Heart left ventricle (tissue), 16 donors: ENCODE measurements around the gene AAMDC. TPM values are rescaled to one million over a fixed set of nuclear protein-coding genes. Genes with fewer than 3 reads are reported as not detected.

ENCODE experiments used
- ATAC-seq, 4 donors: fragments of 200-7000 bp; cut with Tn5 transposase; one replicate each; pipeline ENCODE4 v1.9.1; 2020 to 2022; ENCODE audit warnings: moderate library complexity in 4 of 4, mild to moderate bottlenecking in 3 of 4, moderate number of reproducible peaks in 1 of 4
- DNase-seq, 5 donors: peaks; one replicate each; pipeline ENCODE4 v3.0.0-alpha.2; 2020
- H3K27ac ChIP-seq, 12 donors: fragments of 200-600 bp; sonication (generic) in 4 of 12; one replicate each; pipeline versions ENCODE4 v1.5.0 to v1.8.0; 2016 to 2022; ENCODE audit warnings: mild to moderate bottlenecking in 2 of 12
- H3K27me3 ChIP-seq, 9 donors: fragments of 200-600 bp; sonication (generic) in 2 of 9; one replicate each; pipeline versions ENCODE4 v1.5.1 to v1.8.0; 2016 to 2022; ENCODE audit warnings: mild to moderate bottlenecking in 3 of 9
- H3K36me3 ChIP-seq, 9 donors: fragments of 200-600 bp; sonication (generic) in 2 of 9; one replicate each; pipeline versions ENCODE4 v1.5.0 to v1.8.0; 2018 to 2022; ENCODE audit warnings: mild to moderate bottlenecking in 2 of 9
- H3K4me1 ChIP-seq, 12 donors: fragments of 200-600 bp; sonication (generic) in 4 of 12; one replicate each; pipeline versions ENCODE4 v1.5.0 to v1.8.0; 2016 to 2022; ENCODE audit warnings: mild to moderate bottlenecking in 3 of 12
- H3K4me3 ChIP-seq, 12 donors: fragments of 200-600 bp; sonication (generic) in 4 of 12; one replicate each; pipeline versions ENCODE4 v1.5.0 to v1.8.0; 2017 to 2022; ENCODE audit warnings: mild to moderate bottlenecking in 9 of 12, moderate library complexity in 4 of 12
- H3K9me3 ChIP-seq, 12 donors: fragments of 200-600 bp; sonication (generic) in 4 of 12; one replicate each; pipeline versions ENCODE4 v1.5.0 to v1.8.0; 2016 to 2022; ENCODE audit warnings: mild to moderate bottlenecking in 1 of 12
- POLR2A ChIP-seq, 2 donors: fragments of 450-650 bp; IDR thresholded peaks; one replicate each; pipeline ENCODE4 v1.6.1; 2017; ENCODE audit warnings: antibody characterized with exemption in 2 of 2, mild to moderate bottlenecking in 2 of 2, moderate library complexity in 2 of 2
- WGBS, 4 donors: extraction: QIAGEN DNeasy Blood & Tissue Kit in 2 of 4; methylation state at CpG; one replicate each; pipeline versions ENCODE4 v1.1.5 to v1.1.7; 2013 to 2018; 5-methylcytosine and 5-hydroxymethylcytosine counted together
- intact Hi-C, 10 donors: fragments of 100-400 bp; cut with DNase I; formaldehyde crosslinking; loops; one replicate each; pipeline versions ENCODE4 v1.11.1 to v1.14.2; 2022
- polyA plus RNA-seq, 2 donors: library from polyadenylated mRNA; stranded (reverse); fragments of 200-250 nt; gene quantifications; one replicate each; pipeline ENCODE4 v1.2.3, GENCODE V29; 2013
- total RNA-seq, 9 donors: library from RNA; depleted of rRNA in 2 of 9; stranded (reverse); fragments of >200 nt in 2 of 9; fragmentation: NEBNext Ultra II Directional in 3 of 9; extraction: Animal tissue kit (Norgen Biotek cat#: 25700) in 3 of 9; gene quantifications; one replicate each; pipeline versions ENCODE4 v1.1.0 to v1.2.4, GENCODE V29; 2016 to 2023
- TF ChIP-seq, protein P1 (sequence below), 12 donors: fragments of 200-600 bp; sonication (generic) in 4 of 12; IDR thresholded peaks; one replicate each; pipeline versions ENCODE4 v1.5.0 to v1.8.0; 2018 to 2022; ENCODE audit warnings: antibody characterized with exemption in 12 of 12, mild to moderate bottlenecking in 5 of 12
- donor health status: ischemic (EF 13 %, LVEDD 7.1; RV severe dilation, severe dysfunction).
- donor health status: healthy with polysubstance abuse.
- donor health status: DM: no; HTN: yes; CAD: no.
- donor health status: DM: no; HTN: no; CAD: no.
- donor health status: ischemic (EF 25% LVEDD 6.9; RV normal size, moderate dysfunction).
- donor health status: ischemic (EF 25% LVEDD 5.7; RV mildly dilated, moderate dysfunction).
- donor health status: healthy.
- donor health status: DM: yes; HTN: yes; CAD: no.
- donor health status: ischemic (EF 35%, LVEDD 5.7; RV mildly dilated, moderate dysfunction).
- donor health status: nonischemic (EF 11% LVEDD 7.7; RV severe dilation, severe dysfunction).
- donor health status: DM: yes; HTN: yes; CAD: no.
- donor health status: PGD.
- donor health status: ischemic (EF 29% LVEDD 5.4; RV normal size, mild dysfunction).
- donor health status: nonischemic (EF 23%, LVEDD 6.1; RV moderate dilation, normal function).

AAMDC gene
- total and polyA plus RNA-seq, 11 donors, result 56.9 to 337 (median 99.7) TPM

DNA sequence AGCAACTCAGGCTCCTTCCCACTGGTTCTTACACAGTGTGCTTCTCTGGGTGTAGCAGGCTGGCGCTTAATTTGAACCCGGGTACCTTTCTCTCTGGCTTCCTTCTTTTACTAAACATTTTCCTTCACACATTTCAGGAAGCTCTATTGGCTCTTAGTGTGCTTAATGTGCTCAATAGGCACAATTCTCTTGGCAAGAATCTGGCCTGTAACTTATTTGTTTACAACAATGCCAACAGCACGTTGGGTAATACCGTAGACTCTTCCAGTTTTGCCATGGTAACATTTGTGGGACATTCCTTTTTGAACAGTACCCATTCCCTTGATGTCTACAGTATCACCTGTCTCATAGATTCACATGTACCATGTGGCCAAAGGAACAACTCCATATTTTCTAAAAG, 47.8 kb downstream of the AAMDC start:
- H3K4me1 ChIP-seq, result peaks cover 0 to 17% (median 6%) of the 10 kb centered on the region in 12 donors
- intact Hi-C loops, result no loop called here
- no peaks in the 10 kb centered on the region for H3K27me3 ChIP-seq
- 95 to 100% (median 98%) methylated on average over 4 of the region's 4 CpGs for WGBS, 4 donors
- H3K27ac ChIP-seq, result no peak overlapping the region
- TF ChIP-seq, protein P1, sequence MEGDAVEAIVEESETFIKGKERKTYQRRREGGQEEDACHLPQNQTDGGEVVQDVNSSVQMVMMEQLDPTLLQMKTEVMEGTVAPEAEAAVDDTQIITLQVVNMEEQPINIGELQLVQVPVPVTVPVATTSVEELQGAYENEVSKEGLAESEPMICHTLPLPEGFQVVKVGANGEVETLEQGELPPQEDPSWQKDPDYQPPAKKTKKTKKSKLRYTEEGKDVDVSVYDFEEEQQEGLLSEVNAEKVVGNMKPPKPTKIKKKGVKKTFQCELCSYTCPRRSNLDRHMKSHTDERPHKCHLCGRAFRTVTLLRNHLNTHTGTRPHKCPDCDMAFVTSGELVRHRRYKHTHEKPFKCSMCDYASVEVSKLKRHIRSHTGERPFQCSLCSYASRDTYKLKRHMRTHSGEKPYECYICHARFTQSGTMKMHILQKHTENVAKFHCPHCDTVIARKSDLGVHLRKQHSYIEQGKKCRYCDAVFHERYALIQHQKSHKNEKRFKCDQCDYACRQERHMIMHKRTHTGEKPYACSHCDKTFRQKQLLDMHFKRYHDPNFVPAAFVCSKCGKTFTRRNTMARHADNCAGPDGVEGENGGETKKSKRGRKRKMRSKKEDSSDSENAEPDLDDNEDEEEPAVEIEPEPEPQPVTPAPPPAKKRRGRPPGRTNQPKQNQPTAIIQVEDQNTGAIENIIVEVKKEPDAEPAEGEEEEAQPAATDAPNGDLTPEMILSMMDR (IDR thresholded peaks at IDR 0.05), result no peak
- no peak for TF ChIP-seq POLR2A (IDR thresholded peaks at IDR 0.05)
- no peak for ATAC-seq
- no peak overlapping the region for H3K4me3 ChIP-seq
- peaks cover 0 to 60% (median 33%) of the 10 kb centered on the region in 9 donors for H3K36me3 ChIP-seq
- no peaks in the 10 kb centered on the region for H3K9me3 ChIP-seq
- no peak for DNase-seq

DNA sequence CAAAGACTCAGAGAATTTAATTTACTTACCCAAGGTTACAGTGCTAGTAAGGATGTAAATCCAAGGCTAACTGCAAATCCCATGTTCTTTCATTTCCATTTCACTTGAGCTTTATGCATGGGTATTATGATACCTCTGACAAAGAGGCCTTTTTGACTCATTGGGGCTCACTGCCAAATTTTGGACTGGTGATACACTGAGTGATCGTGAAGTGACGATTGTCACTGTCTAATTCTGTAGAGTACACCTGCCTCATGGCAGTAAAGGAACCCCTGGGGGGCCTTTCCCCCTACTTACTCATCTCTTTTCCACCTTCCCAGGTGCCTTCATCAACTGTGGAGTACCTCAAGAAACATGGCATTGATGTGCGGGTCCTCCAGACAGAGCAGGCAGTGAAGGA, 50.9 kb downstream of the AAMDC start:
- H3K36me3 ChIP-seq, result peaks cover 0 to 87% (median 60%) of the 10 kb centered on the region in 9 donors
- intact Hi-C loops, result no loop called here
- no peak overlapping the region for H3K4me3 ChIP-seq
- no peak for DNase-seq
- H3K27ac ChIP-seq, result no peak overlapping the region
- no peaks in the 10 kb centered on the region for H3K27me3 ChIP-seq
- H3K4me1 ChIP-seq, result no peaks in the 10 kb centered on the region
- TF ChIP-seq, protein P1 (IDR thresholded peaks at IDR 0.05), result no peak
- no peaks in the 10 kb centered on the region for H3K9me3 ChIP-seq
- WGBS, 4 donors, result 86 to 93% (median 88%) methylated on average over 3 of the region's 3 CpGs
- no peak for ATAC-seq

DNA sequence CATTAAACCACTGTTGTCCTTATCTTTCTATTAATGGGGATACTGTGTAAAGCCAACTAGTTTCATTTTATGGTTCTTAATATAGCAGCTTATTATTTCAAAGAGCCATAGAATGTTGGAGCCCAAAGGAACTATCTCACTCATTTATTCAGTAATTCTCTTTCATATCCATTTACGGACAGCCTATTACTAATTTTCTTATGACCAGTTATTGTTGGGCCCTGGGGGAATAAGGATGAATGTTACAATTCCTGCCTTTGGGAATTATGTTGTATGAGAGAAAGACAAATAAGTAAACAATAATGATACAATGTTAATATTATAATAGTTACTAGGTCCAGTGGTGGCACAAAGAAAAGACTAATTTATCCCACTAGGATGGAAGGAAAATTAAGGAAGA, 52.4 kb downstream of the AAMDC start:
- 84 to 91% (median 89%) methylated on average over 1 of the region's 1 CpG for whole genome bisulfite sequencing, 4 donors
- H3K4me3 ChIP-seq, result no peak overlapping the region
- TF ChIP-seq POLR2A (IDR thresholded peaks at IDR 0.05), result no peak
- TF ChIP-seq, protein P1 (IDR thresholded peaks at IDR 0.05), result no peak
- H3K27ac ChIP-seq, result no peak overlapping the region
- no peaks in the 10 kb centered on the region for H3K27me3 ChIP-seq
- DNase-seq (no peak), ATAC-seq (no peak)
- H3K36me3 ChIP-seq, result peaks cover 0 to 91% (median 74%) of the 10 kb centered on the region in 9 donors
- no peaks in the 10 kb centered on the region for H3K9me3 ChIP-seq
- peaks cover 0 to under 1% (median 0%) of the 10 kb centered on the region in 12 donors for H3K4me1 ChIP-seq
- intact Hi-C loops, result no loop called here

DNA sequence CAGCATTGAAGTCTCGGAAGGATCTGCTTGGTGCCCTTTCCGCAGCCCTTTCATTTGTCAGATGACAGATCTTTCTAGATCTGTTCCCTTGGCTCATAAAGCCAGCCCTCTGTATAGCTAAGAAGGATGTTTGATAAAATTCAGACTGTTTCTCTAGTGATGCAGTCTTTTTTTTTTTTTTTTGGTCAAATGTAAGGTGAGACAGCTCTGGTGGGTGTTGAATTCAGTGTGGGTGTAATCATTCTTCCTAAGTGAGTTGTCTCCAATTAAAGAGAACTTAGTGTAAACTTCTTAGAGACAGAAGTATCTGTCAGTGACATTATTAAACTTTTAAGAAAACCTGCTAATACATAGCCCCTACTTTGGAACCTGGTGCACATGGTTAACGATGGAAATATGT, 53.3 kb downstream of the AAMDC start:
- Histone ChIP-seq H3K4me3 (no peak overlapping the region), H3K27ac (no peak overlapping the region), H3K4me1 (peaks cover 0 to 9% (median 0%) of the 10 kb centered on the region in 12 donors), H3K27me3 (no peaks in the 10 kb centered on the region), H3K9me3 (no peaks in the 10 kb centered on the region), H3K36me3 (peaks cover 0 to 96% (median 78%) of the 10 kb centered on the region in 9 donors)
- intact Hi-C loops, result no loop called here
- TF ChIP-seq POLR2A (IDR thresholded peaks at IDR 0.05), result no peak
- TF ChIP-seq, protein P1 (IDR thresholded peaks at IDR 0.05), result no peak
- no peak for ATAC-seq
- no peak for DNase-seq
- 94 to 98% (median 96%) methylated on average over 3 of the region's 3 CpGs for WGBS, 4 donors
